SU-DHL-6 (cell line): Measurements from ENCODE around the gene RPL27A.

Experiments used
- H2AFZ ChIP-seq: fragments of 200-600 bp; sonication (generic); 2 replicates; pipeline ENCODE4 v1.6.1; 2014; ENCODE audit warnings: low read depth, mild to moderate bottlenecking, moderate library complexity, mixed read lengths, antibody characterized with exemption, low read length; ENCODE audit not compliant: severe bottlenecking
- H3F3A ChIP-seq: fragments of 200-600 bp; shearing (Covaris generic); 2 replicates; pipeline ENCODE4 v1.6.0; 2016; ENCODE audit warnings: antibody characterized with exemption, mild to moderate bottlenecking; ENCODE audit not compliant: insufficient read depth
- H3K27ac ChIP-seq: fragments of 200-600 bp; sonication (generic); 2 replicates; pipeline ENCODE4 v1.5.1; 2016; ENCODE audit warnings: low read depth, mild to moderate bottlenecking, low read length, moderate library complexity, mixed read lengths
- H3K27me3 ChIP-seq: fragments of 200-600 bp; sonication (generic), shearing (Covaris generic); 2 replicates; pipeline ENCODE4 v1.6.0; 2014; ENCODE audit warnings: mild to moderate bottlenecking, low read length
- H3K36me3 ChIP-seq: fragments of 200-600 bp; sonication (generic); 2 replicates; pipeline ENCODE4 v1.6.1; 2014; ENCODE audit warnings: mild to moderate bottlenecking, low read length, mixed read lengths
- H3K4me2 ChIP-seq: fragments of 300-600, 200-600 bp; shearing (Covaris generic), sonication (generic); 2 replicates; pipeline ENCODE4 v1.6.0; 2014; ENCODE audit warnings: low read length, low read depth, mild to moderate bottlenecking; ENCODE audit not compliant: poor library complexity, severe bottlenecking
- H3K4me3 ChIP-seq: fragments of 200-600 bp; sonication (generic); 2 replicates; pipeline ENCODE4 v1.5.1; 2014; ENCODE audit warnings: antibody characterized with exemption, low read length, mild to moderate bottlenecking, mixed read lengths; ENCODE audit not compliant: insufficient read depth, poor library complexity, severe bottlenecking
- H3K79me2 ChIP-seq: fragments of 200-600 bp; sonication (generic); 2 replicates; pipeline ENCODE4 v1.6.1; 2014; ENCODE audit warnings: mild to moderate bottlenecking, low read length, moderate library complexity; ENCODE audit not compliant: insufficient read depth
- H3K9ac ChIP-seq: fragments of 200-600 bp; sonication (generic); 2 replicates; pipeline ENCODE4 v1.7.0; 2014; ENCODE audit warnings: mild to moderate bottlenecking, low read length
- H3K9me2 ChIP-seq: fragments of 200-600 bp; sonication (generic); replicated peaks from 2 replicates; pipeline ENCODE4 v1.6.1; 2014; ENCODE audit warnings: low read length; ENCODE audit not compliant: insufficient read depth
- H3K9me3 ChIP-seq: fragments of 200-600 bp; sonication (generic); 2 replicates; pipeline ENCODE4 v1.6.1; 2014; ENCODE audit warnings: low read length, mixed read lengths; ENCODE audit not compliant: insufficient read depth
- H4K20me1 ChIP-seq: fragments of 200-600 bp; sonication (generic); 2 replicates; pipeline ENCODE4 v1.6.1; 2014; ENCODE audit warnings: low read depth, mild to moderate bottlenecking, antibody characterized with exemption, low read length, moderate library complexity, mixed read lengths
- EZH2phosphoT487 ChIP-seq: fragments of 200-600 bp; sonication (generic), shearing (Covaris generic); conservative IDR thresholded peaks from 2 replicates; pipeline ENCODE4 v1.6.1; 2018; ENCODE audit warnings: mild to moderate bottlenecking, antibody characterized with exemption, low read length, moderate library complexity, mixed read lengths
- TF ChIP-seq, protein P1 (sequence below): fragments of 200-600 bp; sonication (generic); IDR thresholded peaks from one replicate; pipeline ENCODE4 v1.5.1; 2017; ENCODE audit warnings: antibody characterized with exemption, mild to moderate bottlenecking, low read length, moderate library complexity; ENCODE audit not compliant: insufficient read depth, poor library complexity, severe bottlenecking

RPL27A gene

DNA sequence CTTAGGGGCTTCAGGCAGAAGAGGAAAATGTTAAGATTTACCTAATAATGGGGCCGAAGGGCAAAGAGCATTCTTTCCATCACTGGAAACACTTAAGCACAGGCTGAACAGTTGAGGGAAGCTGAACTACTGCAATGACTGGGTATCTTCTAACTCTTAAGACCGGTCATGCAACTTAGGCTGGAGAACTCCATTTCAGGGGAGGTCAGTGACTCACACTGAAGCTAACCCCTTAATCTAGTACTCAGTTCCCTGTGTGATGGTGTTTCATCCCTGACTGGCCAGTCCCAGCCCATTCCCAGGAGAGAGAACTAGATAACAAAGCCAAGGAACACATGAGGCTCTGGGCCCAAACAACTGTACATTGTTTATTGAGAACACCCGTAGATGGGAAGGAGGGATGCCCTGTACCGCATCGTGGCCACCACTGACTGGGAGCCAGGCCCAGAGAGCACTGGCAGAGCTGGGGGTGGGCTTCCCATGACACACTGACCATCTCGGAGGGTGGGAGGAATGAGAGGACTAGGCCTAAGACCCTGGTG lies 10.5 kb downstream of the RPL27A start:
- H3F3A ChIP-seq, result peaks cover 21% of the 10 kb centered on the region
- peaks cover 26% of the 10 kb centered on the region; the same call in 1 of the 2 replicates for H3K79me2 ChIP-seq
- H3K36me3 ChIP-seq, result peaks cover 3% of the 10 kb centered on the region; the same call in 1 of the 2 replicates
- H3K4me2 ChIP-seq, result no peak overlapping the region
- no peak for TF ChIP-seq EZH2phosphoT487
- TF ChIP-seq, protein P1, sequence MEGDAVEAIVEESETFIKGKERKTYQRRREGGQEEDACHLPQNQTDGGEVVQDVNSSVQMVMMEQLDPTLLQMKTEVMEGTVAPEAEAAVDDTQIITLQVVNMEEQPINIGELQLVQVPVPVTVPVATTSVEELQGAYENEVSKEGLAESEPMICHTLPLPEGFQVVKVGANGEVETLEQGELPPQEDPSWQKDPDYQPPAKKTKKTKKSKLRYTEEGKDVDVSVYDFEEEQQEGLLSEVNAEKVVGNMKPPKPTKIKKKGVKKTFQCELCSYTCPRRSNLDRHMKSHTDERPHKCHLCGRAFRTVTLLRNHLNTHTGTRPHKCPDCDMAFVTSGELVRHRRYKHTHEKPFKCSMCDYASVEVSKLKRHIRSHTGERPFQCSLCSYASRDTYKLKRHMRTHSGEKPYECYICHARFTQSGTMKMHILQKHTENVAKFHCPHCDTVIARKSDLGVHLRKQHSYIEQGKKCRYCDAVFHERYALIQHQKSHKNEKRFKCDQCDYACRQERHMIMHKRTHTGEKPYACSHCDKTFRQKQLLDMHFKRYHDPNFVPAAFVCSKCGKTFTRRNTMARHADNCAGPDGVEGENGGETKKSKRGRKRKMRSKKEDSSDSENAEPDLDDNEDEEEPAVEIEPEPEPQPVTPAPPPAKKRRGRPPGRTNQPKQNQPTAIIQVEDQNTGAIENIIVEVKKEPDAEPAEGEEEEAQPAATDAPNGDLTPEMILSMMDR, result no peak
- no peaks in the 10 kb centered on the region for H3K27me3 ChIP-seq
- no peaks in the 10 kb centered on the region for H3K9me3 ChIP-seq
- H3K4me3 ChIP-seq, result no peak overlapping the region
- no peaks in the 10 kb centered on the region for H3K9me2 ChIP-seq
- no peak overlapping the region for H2AFZ ChIP-seq
- no peaks in the 10 kb centered on the region for H4K20me1 ChIP-seq
- no peak overlapping the region for H3K9ac ChIP-seq
- H3K27ac ChIP-seq, result no peak overlapping the region

DNA sequence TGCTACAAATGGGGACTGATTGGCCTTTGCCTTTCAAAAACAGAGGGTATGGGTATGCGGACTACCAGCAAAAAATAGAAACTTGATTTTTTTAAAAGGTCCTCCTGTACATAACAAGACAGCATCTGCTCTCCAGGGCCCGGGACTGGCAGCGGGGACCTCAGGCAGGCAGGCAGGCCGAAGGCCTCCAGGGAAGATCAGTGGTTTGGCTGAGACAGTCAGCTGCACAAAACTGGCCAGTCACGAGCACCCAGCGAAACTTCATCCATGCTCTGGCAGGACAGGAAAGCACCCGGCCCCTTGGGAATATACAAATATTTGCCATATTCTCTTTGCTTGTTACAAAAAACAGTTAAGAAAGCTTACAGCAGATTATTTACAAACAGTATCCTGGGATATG lies 11.0 kb downstream of the RPL27A start:
- Histone ChIP-seq H3K27ac (no peak overlapping the region), H3K4me2 (no peak overlapping the region), H3K27me3 (no peaks in the 10 kb centered on the region), H3K9ac (no peak overlapping the region), H2AFZ (no peak overlapping the region), H3K9me3 (no peaks in the 10 kb centered on the region), H3K79me2 (peaks cover 26% of the 10 kb centered on the region; the same call in 1 of the 2 replicates), H3F3A (peaks cover 17% of the 10 kb centered on the region), H3K9me2 (no peaks in the 10 kb centered on the region), H3K36me3 (peaks cover 3% of the 10 kb centered on the region; the same call in 1 of the 2 replicates), H4K20me1 (no peaks in the 10 kb centered on the region), H3K4me3 (no peak overlapping the region)
- no peak for TF ChIP-seq EZH2phosphoT487
- TF ChIP-seq, protein P1, result no peak

DNA sequence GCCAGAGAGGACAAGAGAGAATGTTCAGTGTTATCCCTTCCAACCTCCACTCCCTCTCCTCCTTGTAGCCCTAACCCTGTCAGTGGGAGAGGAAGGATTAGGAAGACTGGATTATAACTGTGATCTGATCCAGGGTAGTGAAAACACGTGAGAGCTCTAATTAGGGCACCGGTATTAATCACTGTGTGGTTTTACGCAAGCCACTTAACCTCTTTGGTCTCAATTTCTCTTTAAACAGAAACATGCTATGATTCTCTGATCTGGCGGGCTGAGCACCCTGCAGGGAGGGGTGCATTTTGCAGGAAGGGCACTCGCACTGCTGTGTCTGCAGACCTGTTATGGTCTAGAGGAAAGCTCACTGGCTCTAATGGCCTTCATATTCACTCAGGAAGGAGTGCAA lies 11.5 kb downstream of the RPL27A start:
- no peak overlapping the region for H3K4me2 ChIP-seq
- H3K79me2 ChIP-seq, result peaks cover 26% of the 10 kb centered on the region; the same call in 1 of the 2 replicates
- H2AFZ ChIP-seq, result no peak overlapping the region
- no peak overlapping the region for H3K4me3 ChIP-seq
- H4K20me1 ChIP-seq, result no peaks in the 10 kb centered on the region
- no peaks in the 10 kb centered on the region for H3K9me3 ChIP-seq
- H3K27ac ChIP-seq, result no peak overlapping the region
- TF ChIP-seq, protein P1, result no peak
- TF ChIP-seq EZH2phosphoT487, result no peak
- H3K9ac ChIP-seq, result no peak overlapping the region
- peaks cover 3% of the 10 kb centered on the region; the same call in 1 of the 2 replicates for H3K36me3 ChIP-seq
- H3F3A ChIP-seq, result peaks cover 13% of the 10 kb centered on the region
- no peaks in the 10 kb centered on the region for H3K9me2 ChIP-seq
- H3K27me3 ChIP-seq, result no peaks in the 10 kb centered on the region
